ENCODE results near the gene TACR2. TPM values are rescaled to one million over a fixed set of nuclear protein-coding genes. Genes with fewer than 3 reads are reported as not detected.
A peak's percentile ranks its signal among the peaks of the same experiment; 100 is the strongest.

Gene TACR2
- total RNA-seq, 4 donors from 2014 or later: 0.36 to 0.49 TPM; not detected in 2

- intact Hi-C loops (cut with DNase I; ENCODE audit: low total_unique reads): no loop called here
- peak overlapping the region; percentile 84 to 95 (median 88) for H3K27ac ChIP-seq
- no peak for DNase-seq
- peak; percentile 7 to 8 for ATAC-seq
- no peaks in the 10 kb centered on the region for H3K36me3 ChIP-seq
- H3K27me3 ChIP-seq: no peaks in the 10 kb centered on the region
- H3K9me3 ChIP-seq: no peaks in the 10 kb centered on the region
- no peak overlapping the region for H3K4me3 ChIP-seq
- TF ChIP-seq CTCF (IDR thresholded peaks at IDR 0.05 in 4 of 5, conservative IDR thresholded peaks at IDR 0.05 in 1 of 5): no peak
- TF ChIP-seq POLR2A (IDR thresholded peaks at IDR 0.05): no peak
- in situ Hi-C loops (cut with MboI; ENCODE audit: low sequenced_read_pairs in 4 of 4): no loop called here
- peaks cover 86 to 87% of the 10 kb centered on the region in 2 donors for H3K4me1 ChIP-seq
These were observed 47.7 kb upstream of the TACR2 start for GRCh38 chr10:69464401-69464800.

DNA sequence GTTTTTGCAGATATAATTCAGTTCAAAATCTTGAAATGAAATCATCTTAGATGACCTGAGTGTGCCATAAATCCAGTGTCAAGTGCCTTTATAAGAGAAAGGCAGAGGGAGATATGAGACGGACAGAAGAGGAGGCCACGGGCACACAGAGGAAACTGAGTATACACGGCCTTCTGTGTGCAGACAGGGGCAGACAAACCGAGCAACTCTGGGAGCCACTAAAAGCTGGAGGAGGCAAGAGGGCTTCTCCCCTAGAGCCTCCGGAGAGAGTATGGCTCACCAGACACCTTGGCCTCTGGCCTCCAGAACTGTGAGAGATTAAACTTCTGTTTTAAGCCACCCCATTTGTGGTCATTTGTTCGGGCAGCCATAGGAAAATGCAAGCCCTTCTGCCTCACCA lies 47.2 kb upstream of the TACR2 start:
- in situ Hi-C loops (cut with MboI; ENCODE audit: low sequenced_read_pairs in 4 of 4): no loop called here
- TF ChIP-seq POLR2A (IDR thresholded peaks at IDR 0.05) (no peak), CTCF (IDR thresholded peaks at IDR 0.05 in 4 of 5, conservative IDR thresholded peaks at IDR 0.05 in 1 of 5) (no peak)
- peaks cover 86 to 87% of the 10 kb centered on the region in 2 donors for H3K4me1 ChIP-seq
- H3K36me3 ChIP-seq: no peaks in the 10 kb centered on the region
- no peaks in the 10 kb centered on the region for H3K27me3 ChIP-seq
- no peaks in the 10 kb centered on the region for H3K9me3 ChIP-seq
- H3K27ac ChIP-seq: peak overlapping the region; percentile 84 to 95 (median 88)
- ATAC-seq (no peak), DNase-seq (no peak)
- intact Hi-C loops (cut with DNase I; ENCODE audit: low total_unique reads): no loop called here
- H3K4me3 ChIP-seq: no peak overlapping the region

- H3K4me1 ChIP-seq: peaks cover 93 to 96% of the 10 kb centered on the region in 2 donors
- H3K27ac ChIP-seq: peak overlapping the region; percentile 84 to 95 (median 88)
- no peaks in the 10 kb centered on the region for H3K36me3 ChIP-seq
- in situ Hi-C loops (cut with MboI; ENCODE audit: low sequenced_read_pairs in 4 of 4) (no loop called here), intact Hi-C loops (cut with DNase I; ENCODE audit: low total_unique reads) (no loop called here)
- ATAC-seq (no peak), DNase-seq (no peak)
- TF ChIP-seq CTCF (IDR thresholded peaks at IDR 0.05 in 4 of 5, conservative IDR thresholded peaks at IDR 0.05 in 1 of 5) (no peak), POLR2A (IDR thresholded peaks at IDR 0.05) (no peak)
- H3K4me3 ChIP-seq: no peak overlapping the region
- H3K9me3 ChIP-seq: no peaks in the 10 kb centered on the region
- H3K27me3 ChIP-seq: no peaks in the 10 kb centered on the region
These were observed 44.7 kb upstream of the TACR2 start for GRCh38 chr10:69461243-69462025.

DNA sequence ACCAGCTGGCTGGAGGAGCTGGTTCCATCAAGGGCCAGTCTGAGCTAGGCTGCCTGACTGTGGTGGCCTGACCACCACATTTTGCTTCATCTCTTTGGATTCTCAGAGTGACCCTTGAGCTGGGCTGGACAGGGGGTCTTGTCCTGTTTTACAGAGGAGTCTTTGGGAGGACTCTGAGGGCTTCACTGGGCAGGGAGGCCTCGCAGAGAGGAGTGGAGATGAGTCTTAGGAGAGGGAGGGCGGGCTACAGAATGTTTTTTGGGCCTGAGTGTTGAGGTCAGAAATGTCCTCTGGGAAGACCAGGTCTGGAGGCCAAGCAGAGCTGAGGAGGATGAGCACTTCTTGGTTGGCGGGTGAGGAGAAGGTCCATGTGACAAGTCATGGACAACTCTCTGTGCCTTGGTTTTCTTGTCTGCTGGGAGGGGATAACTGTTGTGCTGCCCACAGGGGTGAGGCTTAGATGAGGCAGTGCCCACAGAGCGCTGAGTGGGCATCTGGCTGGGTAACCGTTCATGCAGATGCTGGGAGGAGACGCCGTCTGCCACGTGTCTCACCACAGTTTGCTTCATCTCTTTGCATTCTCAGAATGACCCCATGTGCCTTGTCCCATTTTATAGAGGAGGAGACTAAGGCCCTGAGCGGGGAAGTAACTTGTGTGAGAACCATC lies 44.0 kb upstream of the TACR2 start:
- intact Hi-C loops (cut with DNase I; ENCODE audit: low total_unique reads): no loop called here
- H3K9me3 ChIP-seq: no peaks in the 10 kb centered on the region
- TF ChIP-seq POLR2A (IDR thresholded peaks at IDR 0.05): no peak
- no peak for TF ChIP-seq CTCF (IDR thresholded peaks at IDR 0.05 in 4 of 5, conservative IDR thresholded peaks at IDR 0.05 in 1 of 5)

More for the DNA sequence above, 44.0 kb upstream of the TACR2 start:
- ATAC-seq: no peak
- Histone ChIP-seq H3K27ac (peak overlapping the region; percentile 84 to 95 (median 88)), H3K4me1 (peaks cover 90 to 93% of the 10 kb centered on the region in 2 donors), H3K36me3 (no peaks in the 10 kb centered on the region), H3K4me3 (no peak overlapping the region), H3K27me3 (no peaks in the 10 kb centered on the region)
- in situ Hi-C loops (cut with MboI; ENCODE audit: low sequenced_read_pairs in 4 of 4): no loop called here
- no peak for DNase-seq
